IPS-15b (cell line): ENCODE measurements around the gene PER2.
A peak's percentile ranks its signal among the peaks of the same experiment; 100 is the strongest.

Experiments used
- H3K27me3 ChIP-seq: one replicate; pipeline ENCODE4 v1.6.1; 2013; ENCODE audit warnings: low read length; ENCODE audit not compliant: control insufficient read depth, insufficient read depth
- H3K36me3 ChIP-seq: one replicate; pipeline ENCODE4 v1.6.1; 2013; ENCODE audit warnings: low read length; ENCODE audit not compliant: control insufficient read depth, insufficient read depth
- H3K4me1 ChIP-seq: one replicate; pipeline ENCODE4 v1.6.1; 2013; ENCODE audit warnings: mild to moderate bottlenecking, low read length; ENCODE audit not compliant: control insufficient read depth, insufficient read depth
- H3K4me3 ChIP-seq: one replicate; pipeline ENCODE4 v1.5.1; 2013; ENCODE audit warnings: low read depth, low read length
- H3K9ac ChIP-seq: one replicate; pipeline ENCODE4 v1.6.1; 2013; ENCODE audit warnings: low read depth, mild to moderate bottlenecking, low read length
- H3K9me3 ChIP-seq: one replicate; pipeline ENCODE4 v1.6.1; 2013; ENCODE audit warnings: mild to moderate bottlenecking, low read length; ENCODE audit not compliant: control insufficient read depth, insufficient read depth

PER2 gene

DNA sequence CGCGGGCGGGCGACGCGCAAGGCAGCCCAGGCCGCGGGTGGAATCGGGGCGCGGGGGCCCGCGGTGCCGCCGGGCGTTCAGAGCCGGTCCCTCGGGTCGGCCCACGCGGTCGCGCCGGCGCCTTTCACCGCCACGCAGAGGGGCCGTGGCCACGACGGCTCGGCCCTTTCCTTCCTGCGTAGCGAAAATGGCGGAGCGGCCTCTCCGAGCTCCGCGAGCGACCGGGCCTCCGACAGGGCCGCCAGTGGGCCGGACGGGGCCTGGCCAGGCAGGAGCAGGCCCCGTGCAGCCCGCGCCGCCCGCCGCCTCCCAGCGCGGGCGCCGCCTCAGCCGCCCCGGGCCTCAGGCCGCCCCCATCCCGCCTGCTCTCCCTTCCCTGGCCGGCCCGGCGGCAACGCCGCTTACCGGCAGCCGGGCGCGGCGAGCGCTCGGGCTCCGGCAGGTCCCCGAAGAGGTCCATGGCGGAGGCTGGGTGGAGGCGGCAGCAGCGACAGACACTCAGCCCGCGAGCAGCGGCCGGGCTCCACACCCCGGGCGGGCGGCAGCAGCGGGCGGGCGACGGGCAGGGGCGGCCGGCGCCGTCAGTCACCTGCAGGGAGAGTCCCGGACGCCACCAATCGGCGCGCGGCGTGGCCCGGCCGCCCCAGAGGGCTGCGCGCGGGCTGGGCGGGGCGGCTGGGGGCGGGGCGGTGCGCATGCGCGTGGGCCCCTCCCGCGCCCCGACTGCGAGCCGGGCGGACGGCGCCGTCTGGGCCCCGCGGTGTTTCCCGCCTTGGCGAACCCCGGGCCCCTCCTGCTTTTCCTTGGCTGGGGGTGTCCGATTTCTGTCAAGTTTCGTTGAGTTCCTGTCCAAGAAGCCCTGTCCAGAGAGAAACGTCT lies 85.1 kb downstream of the PER2 start, which contains the start of gene ILKAP:
ILKAP (minus strand) TSS at position 602 of the 879 bp plus-strand sequence; CDS start at position 460, 142 bp downstream.
- peak within 1 kb of the TSS; percentile 75 for H3K4me3 ChIP-seq
- H3K9me3 ChIP-seq, result no peaks in the 10 kb centered on the region
- H3K36me3 ChIP-seq, result no peaks in the 10 kb centered on the region
- H3K27me3 ChIP-seq, result peaks cover 5% of the 10 kb centered on the region
- H3K4me1 ChIP-seq, result no peaks in the 10 kb centered on the region
- H3K9ac ChIP-seq, result peak within 1 kb of the TSS; percentile 48

DNA sequence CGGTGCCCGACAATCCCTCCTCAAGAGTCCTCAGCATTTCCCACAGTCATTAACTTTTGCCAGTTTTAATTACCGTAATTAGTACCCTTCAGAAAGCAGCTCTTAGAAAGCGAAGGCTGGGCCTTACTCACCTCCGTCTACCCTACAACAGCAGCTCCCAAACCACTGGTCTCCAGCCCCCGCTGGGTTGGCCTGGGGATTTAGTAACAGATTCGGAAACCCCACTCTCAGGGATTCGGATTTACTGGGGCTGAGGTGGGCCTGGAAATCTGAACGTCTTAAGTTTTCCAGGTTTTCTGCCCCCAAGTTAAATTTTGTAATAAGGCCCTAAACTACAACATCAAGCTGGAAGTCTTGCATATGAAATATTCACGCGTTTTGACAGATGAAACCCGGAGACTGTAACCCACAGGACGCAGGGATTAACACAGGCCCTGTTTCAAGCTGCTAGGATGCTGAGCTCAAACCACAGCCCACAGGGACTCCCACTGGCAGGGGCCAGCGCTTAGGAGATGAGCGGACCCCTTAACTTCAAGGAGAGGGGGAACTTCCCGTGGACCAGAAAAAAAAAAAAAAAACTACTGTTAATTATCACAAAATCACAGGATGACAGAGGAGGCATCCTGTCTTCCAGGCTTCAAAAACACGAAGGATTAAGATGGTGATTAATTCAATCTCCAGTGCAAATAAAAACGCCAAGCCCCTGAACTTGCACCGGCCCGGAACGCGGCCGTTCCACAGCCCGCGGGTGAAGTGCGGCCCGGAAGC lies 85.9 kb downstream of the PER2 start:
- Histone ChIP-seq H3K4me1 (no peaks in the 10 kb centered on the region), H3K9ac (peak overlapping the region; percentile 37), H3K4me3 (peak overlapping the region; percentile 75), H3K36me3 (no peaks in the 10 kb centered on the region), H3K9me3 (no peaks in the 10 kb centered on the region), H3K27me3 (peaks cover 5% of the 10 kb centered on the region)
